Skeletal muscle tissue (tissue), 4 donors: ENCODE measurements around the gene JUP. TPM values are rescaled to one million over a fixed set of nuclear protein-coding genes. Genes with fewer than 3 reads are reported as not detected.

Experiments used
- H3K27ac ChIP-seq: one replicate; pipeline ENCODE4 v1.7.0; 2013; ENCODE audit warnings: mild to moderate bottlenecking, low read depth, low read length, inconsistent platforms
- H3K27me3 ChIP-seq, 3 donors: one replicate each; pipeline ENCODE4 v1.7.0; 2013; ENCODE audit warnings: low read length in 3 of 3; ENCODE audit not compliant: control insufficient read depth in 3 of 3, insufficient read depth in 3 of 3
- H3K36me3 ChIP-seq, 3 donors: one replicate each; pipeline ENCODE4 v1.7.0; 2013; ENCODE audit warnings: low read length in 3 of 3; ENCODE audit not compliant: control insufficient read depth in 3 of 3, insufficient read depth in 3 of 3
- H3K4me1 ChIP-seq, 3 donors: one replicate each; pipeline ENCODE4 v1.7.0; 2013; ENCODE audit warnings: low read length in 3 of 3, mild to moderate bottlenecking in 3 of 3; ENCODE audit not compliant: control insufficient read depth in 3 of 3, insufficient read depth in 3 of 3
- H3K4me3 ChIP-seq, 3 donors: one replicate each; pipeline ENCODE4 v1.7.0; 2013; ENCODE audit warnings: low read length in 3 of 3
- H3K9ac ChIP-seq, 3 donors: one replicate each; pipeline ENCODE4 v1.7.0; 2013; ENCODE audit warnings: low read length in 3 of 3, mild to moderate bottlenecking in 3 of 3, moderate library complexity in 2 of 3, low read depth in 1 of 3
- H3K9me3 ChIP-seq, 3 donors: one replicate each; pipeline ENCODE4 v1.7.0; 2013; ENCODE audit warnings: low read length in 3 of 3; ENCODE audit not compliant: control insufficient read depth in 3 of 3
- total RNA-seq: library from RNA; depleted of rRNA; stranded (reverse); fragments of >200 nt; gene quantifications from one replicate; pipeline ENCODE4 v1.2.3, GENCODE V29; 2014
- donor health status: Osteomylitis.

Gene JUP
- total RNA-seq, 1 donor from 2014 or later: 24.5 TPM

DNA sequence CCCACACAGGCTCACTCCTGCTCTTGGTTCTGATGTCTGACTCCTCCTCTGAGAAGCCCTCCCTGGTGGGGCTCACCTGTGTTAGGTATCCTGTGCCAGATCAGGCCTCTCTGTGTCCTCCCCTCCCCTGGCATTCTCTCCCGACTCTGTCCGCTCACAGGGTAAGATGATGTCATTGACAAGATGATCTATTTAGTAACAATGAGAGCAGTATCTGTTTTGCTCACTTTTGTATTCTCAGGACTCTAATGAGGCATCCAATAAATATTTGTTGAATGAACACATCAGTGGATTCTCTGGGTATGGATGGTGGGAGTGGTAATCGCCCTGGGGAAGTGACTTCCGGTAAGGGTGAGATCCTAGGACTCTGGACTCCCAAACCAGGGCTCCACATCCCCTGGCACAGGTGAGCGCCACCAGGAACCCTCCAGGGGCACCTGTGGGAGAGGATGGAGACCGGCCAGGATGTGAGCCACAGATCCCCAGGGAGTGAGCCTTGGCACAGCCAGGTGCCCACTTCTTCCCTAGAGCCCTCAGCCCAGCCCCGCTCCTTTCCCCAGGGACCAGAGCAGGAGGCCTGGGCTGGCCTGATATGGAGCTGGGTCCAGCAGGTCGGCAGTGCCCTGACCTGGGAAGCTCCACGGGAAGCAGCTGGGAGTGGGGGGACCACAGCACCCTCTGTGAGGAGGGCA lies 46.7 kb downstream of the JUP start:
- Histone ChIP-seq H3K9me3 (no peaks in the 10 kb centered on the region), H3K4me1 (peaks cover 1 to 8% (median 4%) of the 10 kb centered on the region in 3 donors), H3K27ac (no peak overlapping the region), H3K9ac (no peak overlapping the region), H3K36me3 (no peaks in the 10 kb centered on the region), H3K4me3 (no peak overlapping the region), H3K27me3 (peaks cover 29% of the 10 kb centered on the region in 3 donors)

DNA sequence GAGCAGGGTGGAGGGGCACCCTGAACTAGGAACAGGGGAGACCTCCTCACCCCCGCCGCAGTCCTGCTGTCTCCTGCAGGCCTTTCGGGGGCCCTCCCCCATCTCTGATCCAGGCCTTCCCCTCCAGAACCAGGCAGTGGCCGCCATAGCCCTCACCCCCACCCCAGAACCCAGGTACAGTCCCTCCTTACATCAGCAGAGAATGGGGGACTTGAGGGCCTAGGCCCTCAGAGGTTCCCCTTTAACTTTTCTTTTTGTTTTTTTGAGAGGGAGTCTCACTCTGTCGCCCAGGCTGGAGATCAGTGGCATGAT lies 47.8 kb downstream of the JUP start:
- H3K4me1 ChIP-seq: peaks cover 8 to 18% (median 12%) of the 10 kb centered on the region in 3 donors
- H3K9me3 ChIP-seq: no peaks in the 10 kb centered on the region
- H3K9ac ChIP-seq: no peak overlapping the region
- no peak overlapping the region for H3K4me3 ChIP-seq
- peaks cover 39% of the 10 kb centered on the region in 3 donors for H3K27me3 ChIP-seq
- H3K36me3 ChIP-seq: no peaks in the 10 kb centered on the region
- H3K27ac ChIP-seq: no peak overlapping the region

DNA sequence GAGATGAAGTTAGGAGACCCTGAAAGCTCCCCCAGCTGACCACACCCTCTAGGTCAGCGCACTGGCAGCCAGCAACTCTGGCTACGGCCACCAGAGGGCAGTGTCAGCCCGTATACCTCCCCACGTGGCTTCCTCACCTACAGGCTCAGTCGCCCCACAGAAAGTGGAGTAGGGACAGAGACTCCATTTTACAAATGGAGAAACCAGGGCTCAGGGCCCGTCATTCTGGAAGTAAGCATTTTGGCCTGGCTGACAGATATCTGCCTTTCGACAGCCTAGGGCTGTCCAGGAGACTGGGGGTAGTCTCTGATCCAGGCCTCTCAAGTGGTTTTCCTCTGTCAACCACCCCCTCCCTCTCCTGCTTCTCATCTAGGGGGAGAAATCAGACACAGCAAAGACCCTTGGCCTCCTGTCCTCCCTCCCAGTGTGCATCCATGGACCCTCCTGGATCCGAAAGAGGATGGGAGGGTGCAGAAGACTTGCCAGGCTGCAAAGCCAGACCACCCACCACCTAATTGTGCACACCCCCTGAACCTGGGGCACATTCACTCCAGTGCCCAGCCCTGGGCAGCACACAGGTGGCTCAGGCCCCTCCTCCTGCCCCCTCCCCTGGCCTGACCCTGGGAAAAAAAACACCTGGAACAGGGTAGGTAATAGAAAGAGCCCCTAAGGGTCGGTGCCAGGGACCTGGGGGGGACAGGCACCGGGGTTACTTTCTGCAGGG lies 48.3 kb downstream of the JUP start:
- Histone ChIP-seq H3K4me3 (no peak overlapping the region), H3K27ac (no peak overlapping the region), H3K9me3 (no peaks in the 10 kb centered on the region), H3K36me3 (no peaks in the 10 kb centered on the region), H3K9ac (no peak overlapping the region), H3K27me3 (peaks cover 41 to 43% (median 43%) of the 10 kb centered on the region in 3 donors), H3K4me1 (peaks cover 8 to 18% (median 12%) of the 10 kb centered on the region in 3 donors)

DNA sequence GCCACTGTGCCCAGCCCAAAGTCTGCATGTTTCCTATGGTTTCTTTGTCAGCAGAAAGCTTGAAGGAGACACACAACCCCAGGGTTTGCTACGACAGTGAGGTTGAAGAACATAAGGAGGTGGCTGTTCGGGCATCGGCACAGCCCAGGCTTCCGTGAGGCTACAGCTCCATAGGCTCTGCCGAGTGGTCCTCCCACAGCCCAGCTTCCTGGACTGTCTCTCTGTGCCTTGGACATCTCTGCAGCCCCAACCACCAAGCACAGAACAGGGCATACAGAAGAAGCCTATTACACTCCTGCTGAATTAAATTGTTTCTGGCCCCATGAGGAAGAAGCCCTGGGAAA lies 48.9 kb downstream of the JUP start:
- no peak overlapping the region for H3K9ac ChIP-seq
- no peaks in the 10 kb centered on the region for H3K36me3 ChIP-seq
- no peak overlapping the region for H3K27ac ChIP-seq
- H3K9me3 ChIP-seq: no peaks in the 10 kb centered on the region
- no peak overlapping the region for H3K4me3 ChIP-seq
- H3K27me3 ChIP-seq: peaks cover 42 to 45% (median 44%) of the 10 kb centered on the region in 3 donors
- H3K4me1 ChIP-seq: peaks cover 8 to 18% (median 12%) of the 10 kb centered on the region in 3 donors

DNA sequence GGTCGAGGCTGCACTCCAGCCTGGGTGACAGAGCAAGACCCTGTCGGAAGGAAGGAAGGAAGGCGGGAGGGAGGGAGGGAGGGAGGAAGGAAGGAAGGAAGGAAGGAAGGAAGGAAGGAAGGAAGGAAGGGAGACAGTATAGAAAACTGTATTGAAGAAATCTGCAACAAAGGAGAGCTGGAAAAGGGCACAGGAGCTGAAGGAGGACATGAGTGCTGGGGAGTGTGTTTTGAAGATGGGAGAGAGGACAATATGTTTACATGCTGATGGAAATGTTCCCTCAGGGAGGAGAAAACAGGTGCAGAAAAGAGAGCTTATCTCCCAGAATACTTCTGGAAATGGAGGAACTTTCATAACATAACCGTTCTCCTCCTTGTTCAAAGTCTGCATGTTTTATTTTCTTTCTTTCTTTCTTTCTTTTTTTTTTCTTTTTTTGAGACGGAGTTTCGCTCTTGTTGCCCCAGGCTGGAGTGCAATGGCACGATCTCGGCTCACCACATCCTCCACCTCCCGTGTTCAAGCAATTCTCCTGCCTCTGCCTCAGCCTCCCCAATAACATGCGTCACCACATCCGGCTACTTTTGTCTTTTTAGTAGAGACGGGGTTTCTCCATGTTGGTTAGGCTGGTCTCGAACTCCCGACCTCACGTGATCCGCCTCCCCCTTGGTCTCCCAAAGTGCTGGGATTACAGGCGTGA lies 49.4 kb downstream of the JUP start:
- Histone ChIP-seq H3K4me1 (peaks cover 8 to 18% (median 12%) of the 10 kb centered on the region in 3 donors), H3K27ac (no peak overlapping the region), H3K4me3 (no peak overlapping the region), H3K27me3 (peaks cover 47 to 50% (median 49%) of the 10 kb centered on the region in 3 donors), H3K36me3 (no peaks in the 10 kb centered on the region), H3K9ac (no peak overlapping the region), H3K9me3 (no peaks in the 10 kb centered on the region)

DNA sequence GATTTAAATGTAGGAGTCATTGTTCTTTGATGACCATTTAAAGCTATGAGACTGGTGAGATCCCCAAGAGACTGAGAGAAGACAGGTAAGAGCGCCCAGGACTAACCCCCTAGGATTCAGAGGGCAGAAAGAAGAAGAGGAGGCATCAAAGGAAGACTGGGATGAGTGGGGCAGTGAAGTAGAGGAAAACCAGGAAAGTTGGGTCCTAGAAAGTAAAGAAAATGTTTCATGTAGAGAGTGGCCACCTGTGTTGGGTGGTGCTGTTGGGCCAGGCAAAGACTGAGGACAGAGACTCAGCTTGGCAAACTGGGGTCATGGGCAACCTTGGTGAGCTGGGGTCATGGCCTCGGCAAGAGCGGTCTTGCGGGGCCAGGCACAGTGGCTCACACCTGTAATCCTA lies 50.8 kb downstream of the JUP start:
- Histone ChIP-seq H3K36me3 (no peaks in the 10 kb centered on the region), H3K27me3 (peaks cover 53 to 63% (median 58%) of the 10 kb centered on the region in 3 donors), H3K27ac (no peak overlapping the region), H3K9ac (no peak overlapping the region), H3K4me3 (no peak overlapping the region), H3K9me3 (no peaks in the 10 kb centered on the region), H3K4me1 (peaks cover 8 to 18% (median 12%) of the 10 kb centered on the region in 3 donors)

DNA sequence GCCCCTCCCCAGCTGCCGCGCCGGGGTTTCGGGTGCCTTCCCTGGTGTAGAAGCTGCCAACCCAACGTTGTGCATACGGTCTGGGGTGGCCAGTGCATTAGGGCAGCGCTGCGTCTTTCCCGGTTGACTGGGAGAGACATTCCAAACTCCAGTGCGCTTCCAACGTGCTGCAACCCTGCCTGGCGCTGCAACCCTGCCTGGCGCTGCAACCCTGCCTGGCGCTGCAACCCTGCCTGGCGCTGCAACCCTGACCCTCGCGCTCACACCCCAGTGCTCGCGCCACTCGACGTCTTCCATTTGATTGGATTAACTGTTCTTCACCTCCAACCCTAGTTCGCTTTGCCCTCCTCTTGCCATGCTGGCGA lies 51.6 kb downstream of the JUP start:
- H3K4me3 ChIP-seq: peak overlapping the region in 2 of 3 donors; percentile 53 to 63
- no peaks in the 10 kb centered on the region for H3K36me3 ChIP-seq
- no peaks in the 10 kb centered on the region for H3K9me3 ChIP-seq
- H3K4me1 ChIP-seq: peaks cover 8 to 18% (median 12%) of the 10 kb centered on the region in 3 donors
- H3K27ac ChIP-seq: no peak overlapping the region
- H3K27me3 ChIP-seq: peaks cover 57 to 70% (median 58%) of the 10 kb centered on the region in 3 donors
- peak overlapping the region in 1 of 3 donors; percentile 33 for H3K9ac ChIP-seq

DNA sequence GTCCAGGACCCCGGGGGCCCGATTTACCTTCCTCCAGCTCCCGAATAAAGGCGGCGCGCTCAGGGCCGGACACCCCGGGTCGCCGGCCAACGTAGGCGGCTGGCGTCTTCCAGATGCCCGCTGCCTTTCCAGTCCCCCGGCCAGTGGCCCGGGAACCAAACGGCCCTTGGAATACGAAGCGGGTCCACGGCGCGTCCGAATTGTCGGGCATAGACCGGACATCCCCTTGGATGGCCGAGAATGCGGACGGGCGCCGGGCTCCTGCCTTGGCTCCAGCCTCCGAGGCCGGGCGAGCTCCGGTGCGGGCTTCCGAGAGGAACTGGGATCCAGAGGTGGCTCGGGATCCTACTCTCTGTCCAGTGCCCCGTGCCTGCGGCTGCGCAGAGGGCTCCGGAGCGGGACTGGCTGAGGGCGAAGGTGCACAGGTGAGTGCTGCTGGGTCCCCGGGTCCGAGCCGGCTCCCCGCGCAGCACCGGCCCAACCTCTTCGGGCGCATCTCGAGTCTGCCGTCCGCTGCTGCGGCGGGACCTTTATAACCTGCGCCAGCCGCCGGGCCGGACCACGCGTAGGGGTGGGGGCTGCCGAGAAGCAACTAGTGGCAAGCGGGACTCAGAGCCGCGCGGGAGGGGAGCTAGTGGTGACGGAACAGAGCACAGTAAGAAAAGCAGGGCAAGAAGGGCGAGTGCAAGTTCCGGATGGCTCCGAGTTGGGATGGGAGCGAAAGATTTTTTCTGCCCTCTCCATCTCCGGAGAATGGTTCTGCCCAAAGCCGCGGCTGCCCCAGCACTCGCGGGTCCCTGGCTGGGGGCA lies 52.2 kb downstream of the JUP start, which contains the start of gene HAP1:
TSS of gene HAP1 (minus strand) at position 505 of the 810 bp plus-strand sequence. CDS start at position 496, 9 bp downstream.
- Histone ChIP-seq H3K36me3 (no peaks in the 10 kb centered on the region), H3K4me1 (peaks cover 8 to 18% (median 12%) of the 10 kb centered on the region in 3 donors), H3K27ac (no peak within 1 kb of the TSS), H3K9ac (peak within 1 kb of the TSS in 2 of 3 donors; percentile 12 to 33), H3K9me3 (no peaks in the 10 kb centered on the region), H3K27me3 (peaks cover 57 to 70% (median 58%) of the 10 kb centered on the region in 3 donors), H3K4me3 (peak within 1 kb of the TSS; percentile 23 to 63 (median 53))

DNA sequence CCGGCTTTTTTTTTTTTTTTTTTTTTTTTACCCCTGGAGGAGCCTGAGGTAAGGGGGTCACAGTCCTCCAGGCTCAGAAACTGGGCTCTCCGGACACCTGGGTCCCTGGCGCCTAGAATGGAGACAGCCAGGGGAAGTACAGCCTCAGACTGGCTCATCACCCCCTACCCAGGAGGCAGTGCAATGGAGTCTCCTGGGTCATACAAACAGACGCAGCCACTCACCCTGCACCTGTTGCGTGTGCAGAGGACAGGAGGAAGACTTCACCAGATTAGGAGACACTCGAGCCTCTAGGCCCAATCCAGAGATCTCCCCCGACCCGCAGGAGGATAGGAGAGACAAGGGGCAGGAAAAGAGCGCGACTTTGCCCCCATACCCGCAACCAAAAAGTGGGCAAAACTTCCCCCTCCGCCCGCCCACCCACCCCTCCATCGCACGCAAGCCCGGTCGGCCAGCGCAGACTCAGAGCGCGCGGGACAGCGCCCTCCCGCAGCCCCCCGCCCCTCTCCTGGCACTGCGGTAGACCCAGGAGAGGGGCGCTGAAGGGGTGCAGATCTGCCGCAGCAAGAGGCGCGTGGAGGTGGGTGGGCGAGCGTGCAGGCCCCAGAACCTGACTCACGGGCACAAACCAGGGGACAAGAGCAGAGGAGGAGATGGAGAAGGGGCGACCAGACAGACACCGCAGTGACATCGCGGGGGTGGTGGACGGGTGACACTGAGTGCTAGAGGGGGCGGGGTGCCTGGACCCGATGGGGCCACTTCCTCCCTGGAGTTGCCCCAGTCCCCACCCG lies 53.0 kb downstream of the JUP start:
- Histone ChIP-seq H3K36me3 (no peaks in the 10 kb centered on the region), H3K9me3 (no peaks in the 10 kb centered on the region), H3K4me3 (peak overlapping the region in 1 of 3 donors; percentile 23), H3K4me1 (peaks cover 8 to 18% (median 12%) of the 10 kb centered on the region in 3 donors), H3K27me3 (peaks cover 57 to 72% (median 58%) of the 10 kb centered on the region in 3 donors), H3K27ac (no peak overlapping the region), H3K9ac (no peak overlapping the region)
